Mesothelial cell of epicardium (in vitro differentiated cells): ENCODE results near the gene SCNN1B. TPM values are rescaled to one million over a fixed set of nuclear protein-coding genes. Genes with fewer than 3 reads are reported as not detected.
"Not testable (repeated sequence)": the region's sequence is repeated elsewhere in the genome, so short reads cannot be mapped to it uniquely, and the experiment has no call there.

Experiments
- DNase-seq, 2 experiments: peaks; one replicate each; pipeline ENCODE4 v3.0.0; 2021; ENCODE audit warnings: low spot score in 2 of 2; ENCODE audit not compliant: unreplicated experiment in 2 of 2
- H3K27ac Mint-ChIP-seq: 2 replicates; pipeline ENCODE4 v1.8.0; 2021; ENCODE audit warnings: mixed read lengths
- H3K27me3 Mint-ChIP-seq: 2 replicates; pipeline ENCODE4 v1.8.0; 2021; ENCODE audit warnings: low read depth, mixed read lengths
- H3K36me3 Mint-ChIP-seq: 2 replicates; pipeline ENCODE4 v1.8.0; 2021; ENCODE audit warnings: mixed read lengths
- H3K4me1 Mint-ChIP-seq: 2 replicates; pipeline ENCODE4 v1.8.0; 2021; ENCODE audit warnings: mixed read lengths
- H3K4me3 Mint-ChIP-seq: 2 replicates; pipeline ENCODE4 v1.8.0; 2021; ENCODE audit warnings: mild to moderate bottlenecking, moderate library complexity, mixed read lengths
- H3K9me3 Mint-ChIP-seq: 2 replicates; pipeline ENCODE4 v1.8.0; 2021; ENCODE audit warnings: mixed read lengths
- total RNA-seq: library from RNA; stranded (reverse); gene quantifications from 3 replicates; pipeline ENCODE4 v1.2.1, GENCODE V29; 2021
- TF ChIP-seq, protein P1 (sequence below): fragments of 200-600 bp; sonication (generic); IDR thresholded peaks from one replicate; pipeline ENCODE4 v1.5.0; 2021; ENCODE audit warnings: antibody characterized with exemption; ENCODE audit not compliant: unreplicated experiment

SCNN1B gene
- total RNA-seq, 1 donor from 2014 or later = not detected

DNA sequence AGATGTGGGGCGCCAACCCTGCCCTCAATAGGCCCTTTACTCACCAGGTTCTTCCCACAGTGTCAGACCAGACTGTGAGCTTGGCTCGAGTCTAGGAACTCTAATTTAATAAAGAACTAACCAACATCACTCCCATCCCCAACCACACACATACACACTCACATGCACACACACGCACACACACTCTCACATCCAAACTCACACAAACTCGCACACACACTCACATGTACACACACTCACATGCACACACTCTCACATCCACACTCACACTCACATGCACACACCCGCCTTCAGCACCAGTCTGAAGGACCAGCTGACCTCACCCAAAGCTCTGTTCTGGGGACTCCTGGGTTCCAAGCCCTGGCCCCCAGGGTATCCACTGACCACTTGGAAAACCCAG lies 87.1 kb downstream of the SCNN1B start:
- DNase-seq = no peak
- H3K27me3 Mint-ChIP-seq = no peaks in the 10 kb centered on the region
- H3K9me3 Mint-ChIP-seq = no peaks in the 10 kb centered on the region
- H3K4me1 Mint-ChIP-seq = no peaks in the 10 kb centered on the region
- no peak overlapping the region for H3K27ac Mint-ChIP-seq
- TF ChIP-seq, protein P1, sequence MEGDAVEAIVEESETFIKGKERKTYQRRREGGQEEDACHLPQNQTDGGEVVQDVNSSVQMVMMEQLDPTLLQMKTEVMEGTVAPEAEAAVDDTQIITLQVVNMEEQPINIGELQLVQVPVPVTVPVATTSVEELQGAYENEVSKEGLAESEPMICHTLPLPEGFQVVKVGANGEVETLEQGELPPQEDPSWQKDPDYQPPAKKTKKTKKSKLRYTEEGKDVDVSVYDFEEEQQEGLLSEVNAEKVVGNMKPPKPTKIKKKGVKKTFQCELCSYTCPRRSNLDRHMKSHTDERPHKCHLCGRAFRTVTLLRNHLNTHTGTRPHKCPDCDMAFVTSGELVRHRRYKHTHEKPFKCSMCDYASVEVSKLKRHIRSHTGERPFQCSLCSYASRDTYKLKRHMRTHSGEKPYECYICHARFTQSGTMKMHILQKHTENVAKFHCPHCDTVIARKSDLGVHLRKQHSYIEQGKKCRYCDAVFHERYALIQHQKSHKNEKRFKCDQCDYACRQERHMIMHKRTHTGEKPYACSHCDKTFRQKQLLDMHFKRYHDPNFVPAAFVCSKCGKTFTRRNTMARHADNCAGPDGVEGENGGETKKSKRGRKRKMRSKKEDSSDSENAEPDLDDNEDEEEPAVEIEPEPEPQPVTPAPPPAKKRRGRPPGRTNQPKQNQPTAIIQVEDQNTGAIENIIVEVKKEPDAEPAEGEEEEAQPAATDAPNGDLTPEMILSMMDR = no peak
- peaks cover 35% of the 10 kb centered on the region for H3K36me3 Mint-ChIP-seq
- H3K4me3 Mint-ChIP-seq = no peak overlapping the region

DNA sequence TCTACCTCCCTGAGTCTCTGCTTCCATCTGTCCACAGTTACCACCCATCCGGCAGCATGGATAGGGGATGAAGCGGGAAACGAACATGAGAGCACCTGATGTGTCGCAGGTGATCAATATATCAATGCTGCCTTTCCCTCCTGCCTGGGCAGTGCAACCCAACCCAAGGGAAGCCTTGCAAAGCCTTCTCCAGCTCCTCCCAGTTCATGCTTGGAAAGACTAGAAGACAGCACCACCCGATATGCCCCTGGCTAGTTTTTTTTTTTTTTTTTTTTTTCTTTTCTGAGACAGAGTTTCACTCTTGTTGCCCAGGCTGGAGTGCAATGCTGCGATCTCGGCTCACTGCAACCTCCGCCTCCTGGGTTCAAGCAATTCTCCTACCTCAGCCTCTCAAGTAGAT lies 87.8 kb downstream of the SCNN1B start:
- peaks cover 39% of the 10 kb centered on the region for H3K36me3 Mint-ChIP-seq
- H3K9me3 Mint-ChIP-seq, DNase-seq, H3K4me1 Mint-ChIP-seq, H3K27ac Mint-ChIP-seq, H3K27me3 Mint-ChIP-seq, H3K4me3 Mint-ChIP-seq: not testable (repeated sequence)

GRCh38 chr16:23391381-23392222 lies 89.5 kb downstream of the SCNN1B start:
- TF ChIP-seq, protein P1 = no peak
- DNase-seq = no peak
- Mint-ChIP-seq H3K27me3 (no peaks in the 10 kb centered on the region), H3K27ac (no peak overlapping the region), H3K36me3 (peaks cover 48% of the 10 kb centered on the region), H3K9me3 (no peaks in the 10 kb centered on the region), H3K4me1 (no peaks in the 10 kb centered on the region), H3K4me3 (no peak overlapping the region)

DNA sequence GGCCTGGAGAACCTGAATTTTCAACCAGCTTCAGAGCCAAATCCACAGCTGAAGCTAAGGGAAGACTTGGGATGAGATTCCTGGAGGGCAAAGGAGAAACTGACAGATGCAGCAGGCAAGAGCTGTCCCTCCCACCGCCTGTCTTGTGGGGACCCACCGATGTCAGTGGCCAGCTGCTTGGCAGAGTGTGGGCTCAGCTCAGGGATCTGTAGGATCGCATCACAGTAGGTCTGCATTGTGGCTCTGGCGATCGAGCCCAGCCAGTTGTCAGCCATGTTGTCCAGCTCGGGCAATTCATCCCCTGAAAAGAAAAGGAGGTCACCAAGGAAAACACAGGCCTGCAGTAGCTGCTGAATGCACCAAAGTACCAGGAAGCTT lies 90.1 kb downstream of the SCNN1B start:
- TF ChIP-seq, protein P1 = no peak
- Mint-ChIP-seq H3K4me3 (no peak overlapping the region), H3K36me3 (peaks cover 54% of the 10 kb centered on the region), H3K4me1 (no peaks in the 10 kb centered on the region), H3K27ac (no peak overlapping the region), H3K27me3 (no peaks in the 10 kb centered on the region), H3K9me3 (no peaks in the 10 kb centered on the region)
- no peak for DNase-seq

GRCh38 chr16:23394141-23394831 lies 92.2 kb downstream of the SCNN1B start:
- Mint-ChIP-seq H3K4me1 (no peaks in the 10 kb centered on the region), H3K27ac (no peak overlapping the region), H3K36me3 (peaks cover 56% of the 10 kb centered on the region)

More at GRCh38 chr16:23394141-23394831, 92.2 kb downstream of the SCNN1B start:
- no peaks in the 10 kb centered on the region for H3K27me3 Mint-ChIP-seq
- H3K9me3 Mint-ChIP-seq = no peaks in the 10 kb centered on the region
- H3K4me3 Mint-ChIP-seq = no peak overlapping the region
- DNase-seq = no peak
- TF ChIP-seq, protein P1 = no peak
